Skeletal muscle tissue (tissue), 4 donors: Measurements from ENCODE around the gene THSD7A. TPM values are rescaled to one million over a fixed set of nuclear protein-coding genes. Genes with fewer than 3 reads are reported as not detected.

Experiments
- H3K27ac ChIP-seq: one replicate; pipeline ENCODE4 v1.7.0; 2013; ENCODE audit warnings: mild to moderate bottlenecking, low read depth, low read length, inconsistent platforms
- H3K27me3 ChIP-seq, 3 donors: one replicate each; pipeline ENCODE4 v1.7.0; 2013; ENCODE audit warnings: low read length in 3 of 3; ENCODE audit not compliant: control insufficient read depth in 3 of 3, insufficient read depth in 3 of 3
- H3K36me3 ChIP-seq, 3 donors: one replicate each; pipeline ENCODE4 v1.7.0; 2013; ENCODE audit warnings: low read length in 3 of 3; ENCODE audit not compliant: control insufficient read depth in 3 of 3, insufficient read depth in 3 of 3
- H3K4me1 ChIP-seq, 3 donors: one replicate each; pipeline ENCODE4 v1.7.0; 2013; ENCODE audit warnings: low read length in 3 of 3, mild to moderate bottlenecking in 3 of 3; ENCODE audit not compliant: control insufficient read depth in 3 of 3, insufficient read depth in 3 of 3
- H3K4me3 ChIP-seq, 3 donors: one replicate each; pipeline ENCODE4 v1.7.0; 2013; ENCODE audit warnings: low read length in 3 of 3
- H3K9ac ChIP-seq, 3 donors: one replicate each; pipeline ENCODE4 v1.7.0; 2013; ENCODE audit warnings: low read length in 3 of 3, mild to moderate bottlenecking in 3 of 3, moderate library complexity in 2 of 3, low read depth in 1 of 3
- H3K9me3 ChIP-seq, 3 donors: one replicate each; pipeline ENCODE4 v1.7.0; 2013; ENCODE audit warnings: low read length in 3 of 3; ENCODE audit not compliant: control insufficient read depth in 3 of 3
- total RNA-seq: library from RNA; depleted of rRNA; stranded (reverse); fragments of >200 nt; gene quantifications from one replicate; pipeline ENCODE4 v1.2.3, GENCODE V29; 2014
- donor health status: Osteomylitis.

THSD7A gene
- total RNA-seq, 1 donor from 2014 or later: 4.7 TPM

DNA sequence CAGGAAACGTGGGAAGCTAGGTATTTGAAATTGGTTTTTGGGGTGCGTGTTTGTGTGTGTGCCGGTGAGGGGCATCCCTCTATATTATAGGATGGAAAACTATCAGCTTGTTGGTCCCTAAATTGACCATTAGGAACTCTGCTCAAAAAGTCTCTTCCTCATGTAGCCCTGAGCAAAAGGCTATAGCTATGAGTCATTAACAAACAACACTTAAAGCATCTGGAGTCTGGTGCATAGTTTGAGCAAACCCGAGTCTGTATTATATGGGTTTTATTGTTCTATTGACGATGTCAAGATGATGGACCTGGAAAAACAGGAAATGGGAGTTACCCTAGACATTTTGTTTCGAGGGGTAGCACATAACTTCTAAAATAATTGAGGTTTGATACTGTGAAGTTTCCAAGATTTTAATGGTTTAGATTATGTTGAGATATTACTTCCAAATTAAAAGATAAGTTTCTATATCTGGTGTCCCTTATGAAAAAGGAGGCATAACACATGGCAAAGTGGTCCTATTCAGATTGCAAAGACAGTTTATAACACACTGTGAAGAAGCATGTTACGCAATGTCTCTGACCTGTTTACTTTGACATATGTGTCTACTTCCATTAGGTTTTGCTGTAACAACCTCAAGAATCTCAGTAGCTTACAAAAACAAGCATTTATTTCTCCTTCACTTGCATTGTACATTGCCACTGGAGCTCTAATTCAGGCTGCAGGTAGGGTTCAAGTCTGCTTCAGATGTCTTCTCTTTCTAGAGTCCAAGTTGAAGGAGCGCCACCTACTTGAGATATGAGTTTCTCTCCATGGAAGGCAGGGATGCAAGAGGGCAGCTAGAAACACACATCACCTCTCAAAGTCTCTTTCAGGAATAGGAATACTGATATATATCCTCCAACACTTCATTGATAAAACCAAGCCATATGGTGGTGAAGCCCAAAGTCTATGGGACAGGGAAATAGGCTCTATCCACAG lies 500.6 kb downstream of the THSD7A start:
- no peaks in the 10 kb centered on the region for H3K4me1 ChIP-seq
- no peaks in the 10 kb centered on the region for H3K36me3 ChIP-seq
- H3K27me3 ChIP-seq: no peaks in the 10 kb centered on the region
- H3K4me3 ChIP-seq: no peak overlapping the region
- H3K9me3 ChIP-seq: no peaks in the 10 kb centered on the region
- H3K9ac ChIP-seq: no peak overlapping the region
- H3K27ac ChIP-seq: no peak overlapping the region

DNA sequence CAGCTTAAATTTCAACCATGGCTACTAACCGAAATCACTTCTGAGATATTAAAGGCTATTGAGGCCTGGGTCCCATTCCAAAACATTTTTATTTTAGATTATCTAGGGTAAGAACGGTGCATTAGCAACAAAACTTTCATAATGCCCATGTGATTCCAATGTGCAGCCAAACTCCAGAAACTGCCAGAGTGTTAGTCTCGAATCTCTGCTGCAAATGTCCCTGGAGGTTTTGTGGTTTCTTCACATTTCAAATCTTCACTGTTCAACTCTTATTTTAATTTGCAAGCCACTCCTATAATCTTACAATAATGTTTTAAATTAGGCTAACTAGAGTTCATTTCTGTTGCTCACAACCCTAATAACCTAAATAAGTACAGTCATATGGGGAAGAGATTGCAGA lies 501.3 kb downstream of the THSD7A start:
- Histone ChIP-seq H3K4me1 (no peaks in the 10 kb centered on the region), H3K9ac (no peak overlapping the region), H3K4me3 (no peak overlapping the region), H3K36me3 (no peaks in the 10 kb centered on the region), H3K27ac (no peak overlapping the region), H3K9me3 (no peaks in the 10 kb centered on the region), H3K27me3 (no peaks in the 10 kb centered on the region)

GRCh38 chr7:11330208-11330607 lies 501.8 kb downstream of the THSD7A start:
- no peaks in the 10 kb centered on the region for H3K9me3 ChIP-seq

DNA sequence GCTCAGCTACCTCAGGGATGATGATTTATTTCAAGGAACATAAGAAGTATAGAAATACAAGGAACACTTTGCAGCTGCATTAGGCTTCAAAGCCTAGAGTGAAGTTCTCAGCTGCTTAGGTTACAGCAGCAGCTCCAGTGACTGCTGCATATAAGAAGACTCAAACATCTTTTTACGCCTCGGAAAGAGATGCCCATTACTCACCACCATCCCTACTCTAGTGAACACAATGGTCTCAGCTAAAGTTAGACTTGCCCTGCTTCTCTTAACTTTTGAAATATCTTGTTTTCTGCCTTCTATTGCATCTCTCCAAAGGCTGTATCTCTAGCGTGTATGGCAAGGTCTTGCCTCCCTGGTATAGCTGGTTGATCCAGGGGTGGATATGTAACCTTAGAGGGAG lies 502.4 kb downstream of the THSD7A start:
- Histone ChIP-seq H3K9me3 (no peaks in the 10 kb centered on the region), H3K4me3 (no peak overlapping the region), H3K27ac (no peak overlapping the region), H3K36me3 (no peaks in the 10 kb centered on the region), H3K4me1 (no peaks in the 10 kb centered on the region), H3K9ac (no peak overlapping the region), H3K27me3 (no peaks in the 10 kb centered on the region)

More at GRCh38 chr7:11330208-11330607, 501.8 kb downstream of the THSD7A start:
- Histone ChIP-seq H3K27me3 (no peaks in the 10 kb centered on the region), H3K9ac (no peak overlapping the region), H3K4me1 (no peaks in the 10 kb centered on the region), H3K4me3 (no peak overlapping the region), H3K36me3 (no peaks in the 10 kb centered on the region), H3K27ac (no peak overlapping the region)

DNA sequence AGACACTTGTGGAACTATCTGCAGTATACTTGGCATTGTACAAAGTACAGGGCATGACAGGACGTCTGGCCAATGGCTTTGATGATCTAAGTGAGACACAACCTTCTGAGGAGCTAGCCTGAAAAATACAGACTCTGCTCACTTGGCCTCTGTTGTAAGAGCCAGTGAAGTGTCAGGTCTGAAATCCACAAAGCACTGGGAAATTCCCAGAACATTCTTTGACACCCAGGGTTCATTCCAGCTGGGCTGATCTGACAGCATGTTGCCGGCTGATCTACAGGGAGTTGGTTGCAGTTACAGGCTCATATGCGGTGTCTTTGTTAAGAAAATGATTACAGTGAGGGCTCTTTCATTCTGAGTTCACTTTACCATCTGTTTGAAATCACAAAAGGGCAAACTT lies 503.7 kb downstream of the THSD7A start:
- no peaks in the 10 kb centered on the region for H3K27me3 ChIP-seq
- no peaks in the 10 kb centered on the region for H3K4me1 ChIP-seq
- no peak overlapping the region for H3K27ac ChIP-seq
- H3K4me3 ChIP-seq: no peak overlapping the region
- no peaks in the 10 kb centered on the region for H3K36me3 ChIP-seq
- no peak overlapping the region for H3K9ac ChIP-seq
- H3K9me3 ChIP-seq: no peaks in the 10 kb centered on the region

GRCh38 chr7:11327633-11328032 lies 504.4 kb downstream of the THSD7A start:
- H3K9me3 ChIP-seq: no peaks in the 10 kb centered on the region
- H3K36me3 ChIP-seq: no peaks in the 10 kb centered on the region
- no peaks in the 10 kb centered on the region for H3K4me1 ChIP-seq
- no peaks in the 10 kb centered on the region for H3K27me3 ChIP-seq
- no peak overlapping the region for H3K27ac ChIP-seq
- no peak overlapping the region for H3K9ac ChIP-seq
- no peak overlapping the region for H3K4me3 ChIP-seq
